ENCODE measurements around the gene PLSCR1.

The PLSCR1 gene

GRCh38 chr3:146543461-146544001, 876 bp downstream of the PLSCR1 start:
- no peak overlapping the region for H3K27ac ChIP-seq (ENCODE audit: low read depth, low read length)
- H3K9me3 ChIP-seq (ENCODE audit: insufficient read depth, low read length) = no peaks in the 10 kb centered on the region
- H3K27me3 ChIP-seq (ENCODE audit: low read length) = no peaks in the 10 kb centered on the region
- H3K4me2 ChIP-seq (ENCODE audit: low read depth, low read length, poor library complexity, severe bottlenecking) = peak overlapping the region; percentile 50
- H3K9me2 ChIP-seq (replicated peaks; ENCODE audit: insufficient read depth, low read length) = no peaks in the 10 kb centered on the region
- H3K79me2 ChIP-seq (ENCODE audit: insufficient read depth, low read length) = no peaks in the 10 kb centered on the region
- no peak for TF ChIP-seq EZH2phosphoT487 (conservative IDR thresholded peaks at IDR 0.05; ENCODE audit: low read length)
- TF ChIP-seq CTCF (IDR thresholded peaks at IDR 0.05; ENCODE audit: insufficient read depth, low read length, poor library complexity, severe bottlenecking) = no peak
- no peaks in the 10 kb centered on the region for H3K36me3 ChIP-seq (ENCODE audit: low read length)
- H3K4me3 ChIP-seq (ENCODE audit: insufficient read depth, low read length, poor library complexity, severe bottlenecking) = peak overlapping the region; percentile 60
- peak overlapping the region; percentile 64 for H2AFZ ChIP-seq (ENCODE audit: low read depth, low read length, severe bottlenecking)
- H3F3A ChIP-seq (ENCODE audit: insufficient read depth) = no peaks in the 10 kb centered on the region
- no peaks in the 10 kb centered on the region for H4K20me1 ChIP-seq (ENCODE audit: low read depth, low read length)
- peak overlapping the region; percentile 63 for H3K9ac ChIP-seq (ENCODE audit: low read length)

- no peaks in the 10 kb centered on the region for H3K9me3 ChIP-seq (ENCODE audit: insufficient read depth, low read length)
- no peaks in the 10 kb centered on the region for H3K27me3 ChIP-seq (ENCODE audit: low read length)
- H3K9me2 ChIP-seq (replicated peaks; ENCODE audit: insufficient read depth, low read length) = no peaks in the 10 kb centered on the region
- no peak overlapping the region for H3K4me3 ChIP-seq (ENCODE audit: insufficient read depth, low read length, poor library complexity, severe bottlenecking)
- no peak for TF ChIP-seq CTCF (IDR thresholded peaks at IDR 0.05; ENCODE audit: insufficient read depth, low read length, poor library complexity, severe bottlenecking)
- TF ChIP-seq EZH2phosphoT487 (conservative IDR thresholded peaks at IDR 0.05; ENCODE audit: low read length) = no peak
- H3K36me3 ChIP-seq (ENCODE audit: low read length) = no peaks in the 10 kb centered on the region
- no peaks in the 10 kb centered on the region for H4K20me1 ChIP-seq (ENCODE audit: low read depth, low read length)
- H2AFZ ChIP-seq (ENCODE audit: low read depth, low read length, severe bottlenecking) = no peak overlapping the region
- H3K4me2 ChIP-seq (ENCODE audit: low read depth, low read length, poor library complexity, severe bottlenecking) = peak overlapping the region; percentile 50
- H3K27ac ChIP-seq (ENCODE audit: low read depth, low read length) = no peak overlapping the region
- H3K79me2 ChIP-seq (ENCODE audit: insufficient read depth, low read length) = no peaks in the 10 kb centered on the region
- no peaks in the 10 kb centered on the region for H3F3A ChIP-seq (ENCODE audit: insufficient read depth)
- peak overlapping the region; percentile 63; the same call in 1 of the 2 replicates for H3K9ac ChIP-seq (ENCODE audit: low read length)
Measured at GRCh38 chr3:146542978-146543377, 1.4 kb downstream of the PLSCR1 start.

DNA sequence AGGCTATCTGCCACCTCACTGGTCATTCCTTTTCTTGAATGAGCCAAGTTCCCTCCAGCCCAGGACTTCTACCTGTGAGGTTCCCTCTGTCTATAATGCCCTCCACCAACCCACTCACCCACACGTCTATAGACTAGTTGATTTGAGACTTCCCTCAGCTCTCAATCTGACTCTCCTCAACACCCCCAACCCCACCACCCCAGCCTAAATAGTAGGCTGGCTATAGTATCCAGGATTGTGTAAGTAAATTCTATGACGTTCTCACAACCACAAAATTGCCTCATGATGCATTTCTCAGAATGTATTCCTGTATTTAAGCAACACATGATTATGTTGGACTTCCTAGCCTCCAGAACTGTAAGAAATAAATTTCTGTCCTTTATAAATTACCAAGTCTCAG, 2.2 kb downstream of the PLSCR1 start:
- Histone ChIP-seq H3K27ac (ENCODE audit: low read depth, low read length) (no peak overlapping the region), H3K9me3 (ENCODE audit: insufficient read depth, low read length) (no peaks in the 10 kb centered on the region), H2AFZ (ENCODE audit: low read depth, low read length, severe bottlenecking) (no peak overlapping the region), H3F3A (ENCODE audit: insufficient read depth) (no peaks in the 10 kb centered on the region), H3K36me3 (ENCODE audit: low read length) (no peaks in the 10 kb centered on the region), H3K79me2 (ENCODE audit: insufficient read depth, low read length) (no peaks in the 10 kb centered on the region), H3K4me3 (ENCODE audit: insufficient read depth, low read length, poor library complexity, severe bottlenecking) (no peak overlapping the region), H4K20me1 (ENCODE audit: low read depth, low read length) (no peaks in the 10 kb centered on the region), H3K9me2 (replicated peaks; ENCODE audit: insufficient read depth, low read length) (no peaks in the 10 kb centered on the region), H3K4me2 (ENCODE audit: low read depth, low read length, poor library complexity, severe bottlenecking) (no peak overlapping the region), H3K9ac (ENCODE audit: low read length) (no peak overlapping the region), H3K27me3 (ENCODE audit: low read length) (no peaks in the 10 kb centered on the region)
- TF ChIP-seq CTCF (IDR thresholded peaks at IDR 0.05; ENCODE audit: insufficient read depth, low read length, poor library complexity, severe bottlenecking) (no peak), EZH2phosphoT487 (conservative IDR thresholded peaks at IDR 0.05; ENCODE audit: low read length) (no peak)

All from SU-DHL-6 (cell line).